ENCODE data around the gene TLX1.

TLX1 gene

GRCh38 chr10:101112799-101113594 lies 18.1 kb upstream of the TLX1 start:
- no peak for DNase-seq

- no peak for DNase-seq
Observed at GRCh38 chr10:101113890-101114403, 17.2 kb upstream of the TLX1 start.

DNA sequence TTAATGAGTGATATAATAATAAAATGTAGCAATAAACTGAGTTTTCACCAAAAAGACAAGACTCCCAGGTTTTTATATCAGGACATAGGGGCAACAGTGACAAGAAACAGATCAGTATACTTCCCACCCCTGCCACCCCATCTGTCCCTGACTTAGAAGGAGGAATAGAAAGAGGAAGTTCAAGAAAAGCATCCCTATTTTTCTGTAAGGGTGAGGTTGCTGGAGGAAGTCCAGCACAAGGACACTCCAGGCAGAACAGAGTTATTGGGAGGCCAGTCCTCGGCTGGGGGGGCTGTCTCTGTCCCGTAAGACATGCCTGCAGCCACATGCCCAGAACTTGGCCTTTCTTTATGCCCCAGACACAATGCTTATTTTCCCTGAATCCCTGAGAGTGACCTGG lies 16.5 kb upstream of the TLX1 start:
- DNase-seq: no peak

DNA sequence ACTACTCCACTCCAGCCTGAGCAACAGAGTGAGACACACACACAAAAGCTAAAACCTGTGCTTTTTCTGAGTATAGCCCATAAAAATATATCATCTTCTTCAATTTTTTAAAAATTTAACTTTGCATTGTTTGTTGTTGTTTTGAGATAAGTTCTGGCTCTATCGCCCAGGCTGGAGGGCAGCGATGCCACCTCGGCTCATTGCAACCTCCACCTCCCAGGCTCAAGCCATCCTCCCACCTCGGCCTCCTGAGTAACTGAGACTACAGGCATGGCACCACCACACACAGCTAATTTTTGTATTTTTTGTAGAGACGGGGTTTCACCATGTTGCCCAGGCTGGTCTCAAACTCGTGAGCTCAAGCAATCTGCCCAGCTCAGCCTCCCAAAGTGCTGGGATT lies 14.3 kb upstream of the TLX1 start:
- DNase-seq: no peak

DNA sequence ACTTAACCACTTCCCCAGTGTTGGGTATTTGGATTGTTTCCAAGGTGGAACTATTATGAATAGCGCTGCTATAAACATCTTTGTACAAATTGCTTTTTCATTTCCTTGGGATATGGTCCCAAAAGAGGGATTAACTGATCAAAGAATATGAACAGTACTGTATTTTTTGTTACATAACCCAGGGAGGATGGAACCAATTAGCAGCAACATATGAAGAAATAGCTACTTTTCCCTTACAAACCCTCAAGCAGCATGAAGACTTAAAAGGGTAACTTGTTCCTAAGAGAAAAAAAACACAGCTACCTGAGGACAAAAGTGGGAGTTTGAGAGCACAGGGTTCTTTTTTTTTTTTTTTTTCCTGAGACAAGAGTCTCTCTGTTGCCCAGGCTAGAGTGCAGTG lies 13.1 kb upstream of the TLX1 start:
- DNase-seq: no peak

DNA sequence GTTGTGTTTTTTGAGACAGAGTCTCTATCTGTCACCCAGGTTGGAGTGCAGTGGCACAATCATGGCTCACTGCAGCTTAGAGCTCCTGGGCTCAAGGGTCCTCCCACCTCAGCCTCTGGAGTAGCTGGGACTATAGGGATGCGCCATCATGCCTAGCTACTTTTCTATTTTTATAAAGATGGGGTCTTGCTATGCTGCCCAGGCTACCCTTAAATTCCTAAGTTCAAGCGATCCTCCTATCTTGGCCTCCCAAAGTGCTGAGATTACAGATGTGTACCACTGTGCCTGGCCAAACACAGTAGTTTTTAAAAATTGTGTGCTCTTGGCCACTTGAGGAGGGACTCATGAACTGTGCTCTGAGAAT lies 10.6 kb upstream of the TLX1 start:
- no peak for DNase-seq

- DNase-seq: no peak
Observed at GRCh38 chr10:101120884-101121653, 10.0 kb upstream of the TLX1 start.

DNA sequence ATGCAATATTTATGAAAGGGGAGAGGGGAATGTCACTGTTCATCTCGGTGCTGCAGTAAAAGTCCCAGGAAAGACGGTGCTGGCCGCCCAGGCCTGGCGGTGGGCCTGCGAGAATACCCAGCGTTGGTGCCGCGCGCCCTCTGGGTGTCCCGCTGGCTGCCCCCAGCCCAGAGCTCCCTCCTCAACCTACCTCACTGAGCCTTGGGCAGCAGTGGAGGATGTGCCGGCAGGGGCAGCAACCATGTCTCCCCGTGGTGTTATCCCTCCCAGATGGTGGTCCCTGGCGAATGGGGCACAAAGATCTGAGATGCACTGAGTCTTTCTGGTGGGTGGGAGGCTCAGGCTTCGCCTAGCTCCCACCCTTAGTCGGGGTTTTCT lies 9.5 kb upstream of the TLX1 start:
- no peak for DNase-seq

DNA sequence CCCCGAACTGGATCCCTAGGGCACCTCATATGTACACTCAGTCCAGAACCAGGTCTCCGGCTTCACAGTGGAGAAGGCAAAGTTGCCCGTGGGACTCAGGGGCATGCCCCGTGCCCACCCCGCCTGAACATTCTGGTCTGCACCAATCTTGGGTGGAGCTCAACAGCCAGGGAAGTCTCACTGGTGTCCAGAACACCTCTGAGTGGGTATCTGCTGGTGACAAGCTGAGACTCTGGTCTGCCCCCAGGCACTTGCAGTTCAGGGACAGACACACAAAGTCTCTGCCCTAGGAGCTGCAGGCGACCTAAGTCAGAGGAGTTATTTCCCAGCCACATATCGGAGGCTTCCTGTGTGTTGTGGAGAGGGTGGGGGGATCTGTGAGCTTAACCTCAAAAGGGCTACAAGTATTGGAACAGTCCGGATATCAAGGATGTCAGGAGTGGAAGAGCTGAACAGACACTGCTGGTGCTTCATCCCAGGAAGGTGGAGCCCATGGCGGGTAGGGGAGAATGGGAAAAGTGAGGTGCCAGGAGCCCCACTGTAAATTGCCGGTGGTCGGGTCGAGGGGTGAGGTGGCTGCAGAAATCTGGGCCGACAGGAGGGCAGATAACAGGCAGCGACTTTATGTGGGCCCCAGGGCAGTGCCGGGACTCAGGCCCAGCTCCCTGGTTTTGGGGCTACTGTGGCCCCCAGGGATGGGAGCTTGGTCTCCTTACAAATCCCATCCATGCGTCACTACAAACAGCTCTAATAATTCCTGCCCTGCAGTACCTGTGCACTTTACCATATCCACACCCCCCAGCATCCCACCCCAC lies 8.6 kb upstream of the TLX1 start:
- DNase-seq: no peak

- no peak for DNase-seq
Observed at GRCh38 chr10:101123085-101123814, 7.8 kb upstream of the TLX1 start.

DNA sequence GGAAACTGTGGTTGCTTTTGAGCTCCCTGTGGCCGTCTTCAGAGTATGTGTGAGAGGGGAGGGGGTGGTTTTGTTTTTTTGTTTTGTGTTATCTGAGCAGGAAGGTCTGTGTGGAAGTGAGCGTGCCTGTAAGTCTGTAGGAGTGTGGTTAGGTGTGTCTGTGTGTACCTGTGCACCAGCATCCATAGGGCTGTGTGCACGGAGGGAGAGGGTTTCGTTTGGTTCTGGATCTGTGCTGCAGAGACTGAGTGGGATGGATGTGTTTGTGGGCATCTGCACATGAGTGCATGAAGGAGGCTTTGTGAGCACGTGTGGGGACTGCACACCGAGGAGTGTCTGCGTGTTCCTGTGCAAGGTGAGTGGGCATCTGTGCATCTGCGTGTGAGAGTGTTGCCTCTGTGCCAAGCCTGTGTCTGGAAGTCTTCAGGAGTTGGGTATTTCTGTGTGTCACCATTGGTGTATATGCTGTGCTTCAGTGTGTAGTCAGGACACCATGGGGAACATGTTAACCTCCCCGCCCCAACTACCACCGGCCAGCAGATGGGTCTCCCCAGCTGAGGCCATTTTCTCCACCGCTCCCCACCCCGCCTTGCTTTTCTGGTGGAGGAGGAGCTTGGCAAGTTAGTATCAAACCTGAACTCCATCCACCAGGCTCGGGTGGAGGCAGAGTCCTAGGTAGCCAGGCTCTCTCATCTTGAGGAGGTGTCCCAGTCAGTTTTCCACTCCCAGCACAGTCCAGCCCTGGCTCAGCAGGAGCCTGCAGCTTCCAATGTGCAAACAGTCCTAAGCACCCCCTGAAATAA lies 7.1 kb upstream of the TLX1 start:
- DNase-seq: no peak

GRCh38 chr10:101124933-101125332 lies 6.2 kb upstream of the TLX1 start:
- no peak for DNase-seq

- no peak for DNase-seq
Observed at GRCh38 chr10:101126684-101127628, 4.1 kb upstream of the TLX1 start.

DNA sequence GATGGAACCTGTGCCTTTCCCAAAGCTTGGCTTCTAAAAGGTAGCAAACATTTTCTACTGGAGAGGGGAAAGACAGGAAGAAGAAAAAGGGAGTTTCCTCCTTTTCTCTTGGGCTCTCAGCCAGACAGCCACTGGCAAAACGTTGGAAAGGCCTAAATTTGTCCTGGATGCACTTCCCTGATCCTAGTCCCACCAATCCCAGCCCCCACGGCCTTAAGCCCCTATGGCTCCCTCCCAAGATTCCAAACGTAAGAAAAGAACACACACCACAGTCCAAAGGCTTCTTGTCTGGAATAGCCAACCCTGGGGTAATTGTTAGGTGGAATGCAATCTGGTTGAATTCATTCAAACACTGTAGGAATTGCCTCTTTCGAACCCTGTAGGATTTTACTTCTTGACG lies 959 bp upstream of the TLX1 start:
- DNase-seq: no peak

DNA sequence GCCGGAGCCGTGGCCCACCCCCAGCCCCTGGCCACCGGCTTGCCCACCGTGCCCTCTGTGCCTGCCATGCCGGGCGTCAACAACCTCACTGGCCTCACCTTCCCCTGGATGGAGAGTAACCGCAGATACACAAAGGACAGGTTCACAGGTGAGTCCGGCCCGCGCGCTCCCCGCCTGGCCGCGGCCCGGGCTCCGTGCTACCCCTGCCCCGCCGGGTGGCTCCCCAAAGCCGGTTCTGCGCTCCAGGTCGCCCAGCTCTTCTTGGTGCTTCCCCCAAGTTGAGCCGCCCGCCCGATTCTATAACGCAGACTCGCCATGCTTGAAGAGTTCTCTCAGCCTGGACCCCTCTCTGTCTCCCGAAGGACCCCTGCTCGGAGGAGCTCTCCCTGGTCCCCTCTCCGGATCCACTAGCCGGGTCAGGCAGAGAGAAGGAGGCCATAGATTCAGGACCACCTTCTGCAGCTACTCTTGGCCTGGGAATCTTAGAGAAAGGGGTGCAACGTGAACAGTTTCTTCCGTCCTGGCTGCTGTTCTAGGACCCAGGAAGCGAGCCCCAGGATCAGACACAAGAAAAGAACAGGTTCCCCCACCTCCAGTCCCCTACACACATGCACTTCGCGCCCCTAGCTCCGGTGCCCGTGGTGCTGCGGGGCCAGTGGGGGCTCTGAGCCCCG lies 999 bp downstream of the TLX1 start:
- DNase-seq: no peak

- no peak for DNase-seq
Observed at GRCh38 chr10:101132636-101133473, 1.8 kb downstream of the TLX1 start.

- DNase-seq: no peak
Observed at GRCh38 chr10:101133489-101134298, 2.6 kb downstream of the TLX1 start.
